Brain microvascular endothelial cell (primary cell): ENCODE data around the gene VEGFC.
A peak's percentile ranks its signal among the peaks of the same experiment; 100 is the strongest.

ENCODE experiments used
- DNase-seq: peaks from one replicate; pipeline ENCODE4 v3.0.0-alpha.2; 2020
- H3K27ac ChIP-seq: fragments of 250-450 bp; sonication (Bioruptor Pico); 2 replicates; pipeline ENCODE4 v1.5.1; 2020; ENCODE audit warnings: mild to moderate bottlenecking, moderate library complexity
- H3K27me3 ChIP-seq: fragments of 250-450 bp; sonication (Bioruptor Pico); replicated peaks from 2 replicates; pipeline ENCODE4 v1.5.1; 2020; ENCODE audit warnings: mild to moderate bottlenecking
- H3K36me3 ChIP-seq: fragments of 250-450 bp; sonication (Bioruptor Pico); replicated peaks from 2 replicates; pipeline ENCODE4 v1.5.1; 2020; ENCODE audit warnings: mild to moderate bottlenecking
- H3K4me3 ChIP-seq: 2 replicates; pipeline ENCODE4 v1.5.1; 2011; ENCODE audit warnings: low read depth, mild to moderate bottlenecking, control low read depth, low read length, moderate library complexity
- in situ Hi-C: cut with HindIII; loops from 2 replicates; pipeline ENCODE4 v1.10.0; 2017; ENCODE audit warnings: low sequenced_read_pairs, low pct_ligation_motif_present
- TF ChIP-seq, protein P1 (sequence below): IDR thresholded peaks from 2 replicates; pipeline ENCODE4 v1.5.1; 2011; ENCODE audit warnings: low read depth, mild to moderate bottlenecking, moderate library complexity, low read length, control low read depth, inconsistent platforms; ENCODE audit errors: missing control alignments

VEGFC gene

GRCh38 chr4:176726803-176727202, 65.9 kb downstream of the VEGFC start:
- TF ChIP-seq, protein P1, sequence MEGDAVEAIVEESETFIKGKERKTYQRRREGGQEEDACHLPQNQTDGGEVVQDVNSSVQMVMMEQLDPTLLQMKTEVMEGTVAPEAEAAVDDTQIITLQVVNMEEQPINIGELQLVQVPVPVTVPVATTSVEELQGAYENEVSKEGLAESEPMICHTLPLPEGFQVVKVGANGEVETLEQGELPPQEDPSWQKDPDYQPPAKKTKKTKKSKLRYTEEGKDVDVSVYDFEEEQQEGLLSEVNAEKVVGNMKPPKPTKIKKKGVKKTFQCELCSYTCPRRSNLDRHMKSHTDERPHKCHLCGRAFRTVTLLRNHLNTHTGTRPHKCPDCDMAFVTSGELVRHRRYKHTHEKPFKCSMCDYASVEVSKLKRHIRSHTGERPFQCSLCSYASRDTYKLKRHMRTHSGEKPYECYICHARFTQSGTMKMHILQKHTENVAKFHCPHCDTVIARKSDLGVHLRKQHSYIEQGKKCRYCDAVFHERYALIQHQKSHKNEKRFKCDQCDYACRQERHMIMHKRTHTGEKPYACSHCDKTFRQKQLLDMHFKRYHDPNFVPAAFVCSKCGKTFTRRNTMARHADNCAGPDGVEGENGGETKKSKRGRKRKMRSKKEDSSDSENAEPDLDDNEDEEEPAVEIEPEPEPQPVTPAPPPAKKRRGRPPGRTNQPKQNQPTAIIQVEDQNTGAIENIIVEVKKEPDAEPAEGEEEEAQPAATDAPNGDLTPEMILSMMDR = no peak
- in situ Hi-C loops = no loop called here
- DNase-seq = peak; percentile 36
- Histone ChIP-seq H3K27me3 (no peaks in the 10 kb centered on the region), H3K27ac (peak overlapping the region; percentile 34), H3K4me3 (no peak overlapping the region), H3K36me3 (peaks cover 8% of the 10 kb centered on the region)

GRCh38 chr4:176721459-176721858, 71.3 kb downstream of the VEGFC start:
- H3K27me3 ChIP-seq = no peaks in the 10 kb centered on the region
- TF ChIP-seq, protein P1 = no peak
- H3K27ac ChIP-seq = no peak overlapping the region
- H3K4me3 ChIP-seq = no peak overlapping the region
- DNase-seq = no peak
- in situ Hi-C loops = no loop called here
- H3K36me3 ChIP-seq = peaks cover 4% of the 10 kb centered on the region

DNA sequence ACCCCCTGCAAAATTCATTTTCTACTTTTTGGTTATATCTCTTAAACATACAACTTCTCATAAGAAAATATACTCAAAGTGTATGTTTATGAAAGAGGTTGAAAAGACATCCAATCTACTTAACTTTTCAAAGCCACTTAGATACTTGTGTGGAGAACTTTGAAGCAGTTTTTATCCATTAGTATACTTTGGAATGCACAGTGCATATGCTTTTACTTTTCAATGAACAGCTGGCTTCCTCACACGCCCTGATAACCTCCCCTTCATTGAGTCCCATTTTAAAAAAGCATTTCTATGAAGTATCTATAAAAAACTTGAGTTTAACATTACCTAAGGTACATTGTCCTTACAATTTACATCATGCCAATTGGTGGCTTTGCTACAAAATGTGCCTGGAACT, 73.8 kb downstream of the VEGFC start:
- TF ChIP-seq, protein P1 = no peak
- no peak for DNase-seq
- Histone ChIP-seq H3K4me3 (no peak overlapping the region), H3K27ac (no peak overlapping the region), H3K36me3 (peaks cover 10% of the 10 kb centered on the region), H3K27me3 (no peaks in the 10 kb centered on the region)
- in situ Hi-C loops = no loop called here

DNA sequence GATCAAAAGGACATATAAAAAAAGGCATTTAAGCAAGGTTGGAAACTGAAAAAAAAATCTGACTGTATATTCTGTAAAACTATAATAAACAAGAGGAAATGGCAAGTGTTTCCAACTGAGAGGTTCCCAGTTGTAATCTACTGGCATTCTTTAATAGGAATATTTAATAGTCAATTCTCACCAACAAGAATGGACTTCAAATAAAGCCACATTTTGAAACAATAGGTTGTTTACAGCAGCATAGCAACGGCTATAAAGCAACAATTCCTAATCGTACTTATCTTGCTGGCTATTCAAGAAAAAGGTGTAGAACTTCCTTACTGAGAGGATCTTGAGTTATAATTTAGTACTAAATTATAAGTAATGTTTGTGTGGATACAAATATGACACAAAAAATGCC, 75.5 kb downstream of the VEGFC start:
- in situ Hi-C loops = no loop called here
- TF ChIP-seq, protein P1 = no peak
- Histone ChIP-seq H3K36me3 (peaks cover 11% of the 10 kb centered on the region), H3K4me3 (no peak overlapping the region), H3K27ac (no peak overlapping the region), H3K27me3 (no peaks in the 10 kb centered on the region)
- DNase-seq = no peak

GRCh38 chr4:176709417-176709816, 83.3 kb downstream of the VEGFC start:
- Histone ChIP-seq H3K27me3 (no peaks in the 10 kb centered on the region), H3K36me3 (peaks cover 7% of the 10 kb centered on the region), H3K27ac (peak overlapping the region; percentile 40), H3K4me3 (no peak overlapping the region)
- in situ Hi-C loops = no loop called here
- DNase-seq = peak; percentile 23
- TF ChIP-seq, protein P1 = no peak

- DNase-seq = no peak
- TF ChIP-seq, protein P1 = no peak
- peaks cover 3% of the 10 kb centered on the region for H3K36me3 ChIP-seq
- H3K27ac ChIP-seq = peak overlapping the region; percentile 40
- H3K27me3 ChIP-seq = no peaks in the 10 kb centered on the region
- in situ Hi-C loops = no loop called here
- no peak overlapping the region for H3K4me3 ChIP-seq
These were observed 83.9 kb downstream of the VEGFC start for GRCh38 chr4:176708771-176709311.
